ENCODE results near the gene DLGAP4. TPM values are rescaled to one million over a fixed set of nuclear protein-coding genes. Genes with fewer than 3 reads are reported as not detected.

The DLGAP4 gene
- total and polyA plus RNA-seq, 12 donors: 34.0 to 74.4 (median 55.6) TPM

- TF ChIP-seq CTCF (IDR thresholded peaks at IDR 0.05): no peak
- no peaks in the 10 kb centered on the region for H3K36me3 ChIP-seq
- intact Hi-C loops (cut with DNase I): no loop called here
- no peaks in the 10 kb centered on the region for H3K9me3 ChIP-seq
- no peaks in the 10 kb centered on the region for H3K4me1 ChIP-seq
- WGBS, 2 donors: 73 to 77% methylated on average over 4 of the region's 4 CpGs
- H3K27ac ChIP-seq: no peak overlapping the region
- no peak overlapping the region for H3K4me3 ChIP-seq
- ATAC-seq: no peak
- peaks cover 0 to 48% (median 16%) of the 10 kb centered on the region in 7 donors for H3K27me3 ChIP-seq
- DNase-seq: no peak
Observed at GRCh38 chr20:36364506-36364905, 58.4 kb downstream of the DLGAP4 start.

- no peaks in the 10 kb centered on the region for H3K36me3 ChIP-seq
- TF ChIP-seq CTCF (IDR thresholded peaks at IDR 0.05): no peak
- H3K4me3 ChIP-seq: no peak overlapping the region
- DNase-seq (no peak), ATAC-seq (no peak)
- H3K9me3 ChIP-seq: no peaks in the 10 kb centered on the region
- no peak overlapping the region for H3K27ac ChIP-seq
- WGBS, 2 donors: 78 to 79% methylated on average over 16 of the region's 16 CpGs
- peaks cover 0 to 49% (median 15%) of the 10 kb centered on the region in 7 donors for H3K27me3 ChIP-seq
- no peaks in the 10 kb centered on the region for H3K4me1 ChIP-seq
- intact Hi-C loops (cut with DNase I): no loop called here
Observed at GRCh38 chr20:36366623-36367369, 60.7 kb downstream of the DLGAP4 start.

GRCh38 chr20:36367370-36367745 lies 61.2 kb downstream of the DLGAP4 start:
- no peaks in the 10 kb centered on the region for H3K4me1 ChIP-seq
- intact Hi-C loops (cut with DNase I): no loop called here

More at GRCh38 chr20:36367370-36367745, 61.2 kb downstream of the DLGAP4 start:
- Histone ChIP-seq H3K9me3 (no peaks in the 10 kb centered on the region), H3K36me3 (no peaks in the 10 kb centered on the region), H3K27me3 (peaks cover 0 to 49% (median 19%) of the 10 kb centered on the region in 7 donors), H3K4me3 (no peak overlapping the region), H3K27ac (no peak overlapping the region)
- WGBS, 2 donors: 89 to 90% methylated on average over 4 of the region's 4 CpGs
- no peak for ATAC-seq
- no peak for TF ChIP-seq CTCF (IDR thresholded peaks at IDR 0.05)
- no peak for DNase-seq

Measured in heart right ventricle (tissue), 16 donors.